ENCODE data around the gene RBM20. TPM values are rescaled to one million over a fixed set of nuclear protein-coding genes. Genes with fewer than 3 reads are reported as not detected.
A peak's percentile ranks its signal among the peaks of the same experiment; 100 is the strongest.
"Not testable (repeated sequence)": the region's sequence is repeated elsewhere in the genome, so short reads cannot be mapped to it uniquely, and the experiment has no call there.

Gene RBM20
- total RNA-seq, 1 experiment from 2014 or later: 4.2 TPM

DNA sequence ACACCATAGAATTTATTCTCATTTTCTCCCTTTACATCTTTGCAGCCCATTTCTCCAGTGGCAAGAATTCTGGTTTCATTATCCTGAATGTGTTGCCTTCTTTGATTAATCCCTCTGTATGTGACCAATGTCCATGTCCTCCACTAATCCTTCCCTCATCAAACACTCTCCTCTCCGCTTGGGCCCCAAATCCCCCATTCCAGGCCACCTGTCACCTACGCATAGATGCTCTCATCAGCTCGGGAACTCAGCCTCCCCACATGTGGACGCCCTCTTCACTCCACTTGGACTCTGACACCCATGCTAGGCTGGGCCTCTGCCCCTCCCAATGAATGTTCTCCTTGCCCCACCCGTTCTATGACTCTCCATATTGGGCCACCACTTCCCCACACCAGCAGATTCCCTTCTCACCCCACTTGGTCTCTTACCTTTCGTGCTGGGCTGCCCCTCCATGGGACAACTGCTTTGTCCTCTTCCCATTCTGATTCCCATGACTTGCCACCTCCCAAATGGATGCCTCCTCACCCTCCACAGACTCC is 18.7 kb upstream of the RBM20 start:
- no peak for DNase-seq (ENCODE audit: low spot score)

- no peak for DNase-seq (ENCODE audit: low spot score)
Measured at GRCh38 chr10:110625951-110626855, 17.9 kb upstream of the RBM20 start.

- DNase-seq (ENCODE audit: low spot score): no peak
Measured at GRCh38 chr10:110628161-110628560, 16.0 kb upstream of the RBM20 start.

DNA sequence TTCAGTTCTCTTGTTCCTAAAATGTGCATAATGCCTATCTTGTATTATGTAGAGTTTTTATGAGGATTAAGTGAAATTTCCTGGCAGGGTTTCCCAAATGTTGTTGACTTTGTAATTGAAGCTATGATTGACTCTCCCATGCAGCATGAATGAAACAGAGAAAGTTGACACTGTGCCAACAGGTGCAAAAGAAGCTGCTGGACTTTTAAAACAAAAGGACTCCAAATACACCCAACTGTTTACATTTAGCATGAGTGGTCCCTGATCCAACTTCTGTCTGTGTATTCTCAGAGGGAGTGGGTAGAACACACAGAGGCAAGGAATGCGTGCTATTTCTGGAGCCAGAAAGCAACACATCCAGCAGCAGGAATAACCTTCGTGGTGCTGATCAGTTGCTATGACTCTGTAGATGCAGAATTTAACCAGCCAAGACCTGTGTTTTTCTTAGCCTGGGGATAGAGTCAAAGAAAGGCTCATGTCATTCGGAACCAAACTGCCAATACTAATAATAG is 14.4 kb upstream of the RBM20 start:
- no peak for DNase-seq (ENCODE audit: low spot score)

- no peak for DNase-seq (ENCODE audit: low spot score)
Measured at GRCh38 chr10:110631934-110632333, 12.2 kb upstream of the RBM20 start.

- no peak for DNase-seq (ENCODE audit: low spot score)
Measured at GRCh38 chr10:110632591-110633215, 11.4 kb upstream of the RBM20 start.

GRCh38 chr10:110634527-110635209 is 9.5 kb upstream of the RBM20 start:
- DNase-seq (ENCODE audit: low spot score): no peak

DNA sequence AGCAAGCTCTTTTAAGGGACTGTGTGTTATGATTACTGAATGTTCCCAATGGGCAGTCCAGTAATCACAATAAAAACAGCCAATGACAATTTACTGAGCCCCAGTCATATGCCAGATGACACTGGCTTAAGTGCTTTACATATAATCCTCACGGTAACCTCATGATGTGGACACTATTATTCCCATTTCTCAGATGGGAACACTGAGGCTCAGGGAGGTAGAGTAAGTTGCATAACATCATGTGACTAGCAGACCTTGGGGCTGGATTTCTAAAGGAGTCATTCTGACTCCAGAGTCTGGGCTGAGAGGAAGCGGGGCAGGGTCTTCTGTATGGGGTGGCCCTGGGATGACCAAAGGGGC is 7.6 kb upstream of the RBM20 start:
- DNase-seq (ENCODE audit: low spot score): no peak

GRCh38 chr10:110636932-110637557 is 7.1 kb upstream of the RBM20 start:
- peak; percentile 41 for DNase-seq (ENCODE audit: low spot score)

DNA sequence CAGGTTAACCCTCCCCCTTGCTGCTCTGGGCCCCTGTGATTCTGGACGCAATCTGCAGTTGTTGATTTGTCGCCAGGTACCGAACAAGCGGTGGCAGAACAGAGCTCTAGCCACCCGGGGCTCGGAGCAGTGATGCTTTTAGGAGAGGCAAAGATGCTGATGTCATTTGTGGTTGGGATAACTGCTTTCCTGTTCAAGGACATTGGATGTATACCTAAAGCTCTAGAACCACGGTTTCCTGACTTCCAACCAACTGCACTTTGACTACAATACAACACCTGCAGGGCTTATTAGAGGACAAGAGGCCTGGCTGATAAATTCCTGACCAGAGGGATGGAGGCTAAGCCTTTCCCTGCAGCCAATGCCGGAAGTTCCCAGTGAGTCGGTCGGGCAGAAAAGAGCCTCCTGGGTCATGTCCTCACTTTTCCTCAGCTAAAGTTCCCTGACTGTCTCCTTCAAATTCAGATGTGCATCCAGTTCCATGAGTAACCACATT is 6.5 kb upstream of the RBM20 start:
- DNase-seq (ENCODE audit: low spot score): peak; percentile 50

DNA sequence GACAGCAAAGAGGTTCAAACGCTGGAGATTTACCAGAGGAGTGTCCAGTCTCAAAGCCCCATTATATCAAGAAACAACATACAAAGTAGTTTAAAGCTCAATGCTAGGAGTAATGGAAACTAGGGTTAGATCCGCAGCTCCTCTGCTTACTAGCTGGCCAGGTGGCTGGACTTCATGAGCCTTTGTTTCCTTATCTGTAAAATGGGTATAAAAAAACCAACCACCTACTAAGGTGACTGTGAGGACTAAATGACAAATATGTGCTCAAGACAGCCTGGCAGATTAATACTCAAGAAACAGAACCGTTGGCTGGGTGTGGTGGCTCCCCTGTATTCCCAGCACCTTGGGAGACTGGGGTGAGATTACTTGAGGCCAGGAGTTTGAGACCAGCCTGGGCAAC is 5.8 kb upstream of the RBM20 start:
- no peak for DNase-seq (ENCODE audit: low spot score)

GRCh38 chr10:110639046-110639445 is 5.1 kb upstream of the RBM20 start:
- DNase-seq (ENCODE audit: low spot score): not testable (repeated sequence)

GRCh38 chr10:110639858-110640257 is 4.3 kb upstream of the RBM20 start:
- DNase-seq (ENCODE audit: low spot score): not testable (repeated sequence)

DNA sequence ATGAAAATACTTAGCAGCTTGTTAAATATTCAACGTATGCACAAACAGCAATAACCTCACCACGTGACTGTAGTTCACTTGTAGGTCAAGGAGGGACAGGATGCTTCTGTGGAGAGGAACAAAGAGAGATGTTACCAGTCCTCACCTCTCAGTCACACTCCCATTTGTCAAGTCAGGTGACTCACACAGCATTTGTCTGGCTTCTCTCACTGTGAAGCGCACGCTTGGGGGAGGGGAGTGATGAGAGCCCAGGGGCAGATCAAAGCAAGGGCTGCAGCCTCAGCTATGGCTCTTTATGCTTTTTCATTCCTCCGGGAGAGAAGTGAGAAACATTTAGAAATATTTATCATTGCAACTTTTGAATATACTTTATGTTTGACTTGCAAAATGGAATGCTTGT is 2.9 kb upstream of the RBM20 start:
- peak; percentile 27 for DNase-seq (ENCODE audit: low spot score)

- no peak for DNase-seq (ENCODE audit: low spot score)
Measured at GRCh38 chr10:110642204-110643034, 1.7 kb upstream of the RBM20 start.

DNA sequence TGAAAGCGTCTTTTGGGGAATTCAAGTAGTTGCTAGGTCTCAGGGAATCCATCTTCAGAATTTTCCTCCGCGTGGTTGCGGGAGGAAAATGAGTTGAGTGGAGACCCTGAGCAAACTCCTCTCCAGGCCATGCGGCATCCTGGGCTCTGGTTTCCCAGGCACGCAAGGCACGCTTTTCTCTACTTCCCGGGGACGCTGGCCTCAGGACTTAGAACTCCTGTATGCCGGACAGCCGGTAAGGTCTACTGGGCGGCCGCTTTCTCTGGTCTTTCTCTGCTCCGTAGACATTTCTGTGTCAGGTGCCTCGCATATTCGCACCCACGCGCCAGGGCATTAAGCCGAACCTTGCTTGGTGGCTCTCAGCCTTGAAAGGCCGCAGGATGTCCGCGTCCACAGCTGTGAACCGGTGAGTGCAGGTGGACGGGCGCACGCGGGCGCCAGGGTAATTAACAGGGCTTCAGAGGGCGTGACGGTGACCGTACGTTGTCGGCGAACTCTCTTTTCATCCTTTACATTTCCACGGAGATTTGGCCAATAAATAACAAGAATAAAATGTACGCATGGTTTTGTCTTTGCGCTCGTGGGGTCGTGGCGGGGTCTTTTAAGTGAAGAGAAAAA is 992 bp upstream of the RBM20 start:
- DNase-seq (ENCODE audit: low spot score): no peak

- no peak for DNase-seq (ENCODE audit: low spot score)
Measured at GRCh38 chr10:110644598-110645462, 694 bp downstream of the RBM20 start.

- peak; percentile 40 for DNase-seq (ENCODE audit: low spot score)
Measured at GRCh38 chr10:110646417-110647135, 2.4 kb downstream of the RBM20 start.

- peak; percentile 28 for DNase-seq (ENCODE audit: low spot score)
Measured at GRCh38 chr10:110647136-110647430, 2.9 kb downstream of the RBM20 start.
